ENCODE data around the gene GPR155.

DNA sequence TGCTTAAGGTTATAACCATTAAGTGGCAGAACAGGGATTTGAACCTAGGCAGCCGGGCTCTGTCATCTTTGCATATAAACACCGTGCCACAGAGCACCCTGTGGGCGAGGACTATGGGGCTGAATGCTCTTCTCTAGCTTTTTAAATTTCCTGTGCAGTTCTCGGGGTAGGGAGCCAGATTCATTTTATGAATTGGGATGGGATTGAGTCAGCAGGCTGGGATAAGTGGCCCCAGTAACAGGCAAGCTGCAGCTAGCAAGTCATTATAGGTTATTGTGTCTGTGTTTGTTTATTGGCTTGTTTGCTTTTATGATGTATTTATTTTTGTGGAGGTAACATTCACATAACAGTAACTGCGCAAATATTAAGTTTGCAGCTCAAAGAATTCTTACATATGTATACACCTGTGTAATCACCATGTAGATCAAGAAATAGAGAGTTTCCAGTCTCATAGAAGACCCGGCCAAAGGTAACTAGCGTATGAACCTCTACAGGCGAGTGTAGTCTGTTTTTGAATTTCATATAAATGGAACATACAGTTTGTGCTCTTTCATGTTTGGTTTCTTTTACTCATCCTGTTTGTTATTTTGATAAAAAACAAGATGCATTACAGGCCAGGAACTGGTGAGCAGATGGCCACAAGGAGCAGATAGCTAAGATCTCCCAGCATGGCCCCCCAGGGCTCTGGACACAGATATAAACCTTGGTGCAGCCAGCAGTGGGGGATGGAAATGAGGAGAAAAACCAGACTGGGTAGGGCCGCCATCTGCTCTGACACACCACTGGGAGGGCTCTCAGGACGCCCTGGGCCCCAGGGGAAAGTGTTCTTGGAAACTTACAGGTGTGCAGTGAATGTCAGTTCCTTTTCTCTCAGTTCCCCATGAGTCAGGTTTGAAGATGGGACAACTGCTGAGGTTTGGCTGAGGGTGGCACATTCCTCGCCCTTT, 49.2 kb upstream of the GPR155 start:
- TF ChIP-seq CTCF (IDR thresholded peaks at IDR 0.05) (no peak), POLR2AphosphoS5 (IDR thresholded peaks at IDR 0.05) (no peak), POLR2A (IDR thresholded peaks at IDR 0.05) (no peak), EP300 (IDR thresholded peaks at IDR 0.05; ENCODE audit: low read depth) (no peak)

Measured in transverse colon (tissue), 4 donors.